ENCODE results near the gene TDRD1.

Gene TDRD1

GRCh38 chr10:114179747-114180146, 594 bp downstream of the TDRD1 start:
- no peak for DNase-seq

GRCh38 chr10:114180937-114181336, 1.8 kb downstream of the TDRD1 start:
- DNase-seq, result no peak

DNA sequence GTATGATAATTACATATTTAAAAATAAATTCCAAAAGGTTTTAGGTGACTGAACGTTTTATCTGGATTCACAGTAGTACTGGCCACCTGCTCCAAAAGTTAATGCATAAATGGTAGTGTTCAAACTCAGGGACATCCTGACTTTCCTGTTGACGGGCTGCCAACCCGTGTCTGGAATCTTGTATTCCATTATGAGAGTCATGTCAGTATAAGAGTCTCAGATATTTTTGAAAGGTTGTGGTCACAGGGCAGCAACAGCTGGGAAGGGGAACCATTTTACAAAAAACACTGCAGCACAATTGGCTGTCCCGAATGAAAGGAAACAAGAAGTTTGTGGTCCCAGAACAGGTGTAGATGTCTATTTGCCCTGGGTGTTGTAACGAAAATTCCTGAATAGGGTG, 2.8 kb downstream of the TDRD1 start:
- no peak for DNase-seq

GRCh38 chr10:114183563-114183962, 4.4 kb downstream of the TDRD1 start:
- no peak for DNase-seq

- DNase-seq, result no peak
These were observed 5.1 kb downstream of the TDRD1 start for GRCh38 chr10:114184276-114184675.

DNA sequence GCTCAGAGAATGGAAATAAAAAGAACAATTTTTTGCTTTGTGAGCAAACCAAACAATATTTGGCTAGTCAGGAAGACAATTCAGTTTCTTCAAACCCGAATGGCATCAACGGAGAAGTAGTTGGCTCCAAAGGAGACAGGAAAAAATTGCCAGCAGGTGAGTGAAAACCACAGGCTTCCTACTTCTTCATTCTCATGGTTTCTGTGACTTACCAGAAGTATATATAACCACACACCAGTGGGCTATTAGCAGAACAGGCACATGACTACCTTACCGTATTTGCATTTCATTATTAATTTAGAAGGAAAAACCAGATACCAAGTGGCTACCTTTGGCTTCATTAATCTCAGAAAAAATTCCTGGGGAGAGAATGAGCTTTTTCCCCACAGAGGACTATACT, 8.8 kb downstream of the TDRD1 start:
- DNase-seq, result no peak

DNA sequence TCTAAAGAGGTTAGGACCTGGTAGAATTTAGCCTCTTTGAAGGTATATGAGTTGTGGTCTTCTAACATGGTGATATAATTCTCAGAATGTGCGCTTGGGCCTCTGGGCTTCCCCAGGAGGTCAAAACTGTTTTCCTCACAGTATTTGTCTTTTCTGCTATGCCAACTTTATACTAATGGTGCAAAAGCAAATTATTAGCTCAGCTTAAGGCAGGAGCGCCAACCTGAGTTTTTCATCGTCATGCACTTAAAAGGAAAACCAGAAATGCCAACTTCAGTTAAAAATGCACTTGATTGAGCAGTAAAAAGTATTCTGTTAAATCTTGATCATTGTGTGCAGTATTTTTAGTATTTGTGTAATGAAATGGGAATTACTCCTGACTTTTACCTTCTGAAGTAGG, 9.7 kb downstream of the TDRD1 start:
- no peak for DNase-seq

DNA sequence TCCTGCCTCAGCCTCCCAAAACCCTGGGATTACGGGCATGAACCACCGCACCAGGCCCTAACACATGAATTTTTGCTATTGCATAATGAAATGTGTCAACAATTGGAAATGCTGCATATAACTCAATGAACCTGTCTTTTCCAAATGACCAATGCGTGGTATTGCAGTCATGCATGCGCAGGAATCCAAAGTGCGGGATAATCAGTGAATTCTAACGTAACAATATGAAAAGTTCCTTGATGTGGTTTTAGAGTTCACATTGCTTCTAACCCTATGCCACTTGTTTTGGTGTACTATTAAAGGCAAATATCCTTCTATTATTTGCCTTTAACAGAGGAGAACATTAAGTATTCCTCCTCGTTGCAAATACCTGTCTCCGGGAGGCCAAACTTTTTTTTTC, 10.5 kb downstream of the TDRD1 start:
- DNase-seq, result no peak

DNA sequence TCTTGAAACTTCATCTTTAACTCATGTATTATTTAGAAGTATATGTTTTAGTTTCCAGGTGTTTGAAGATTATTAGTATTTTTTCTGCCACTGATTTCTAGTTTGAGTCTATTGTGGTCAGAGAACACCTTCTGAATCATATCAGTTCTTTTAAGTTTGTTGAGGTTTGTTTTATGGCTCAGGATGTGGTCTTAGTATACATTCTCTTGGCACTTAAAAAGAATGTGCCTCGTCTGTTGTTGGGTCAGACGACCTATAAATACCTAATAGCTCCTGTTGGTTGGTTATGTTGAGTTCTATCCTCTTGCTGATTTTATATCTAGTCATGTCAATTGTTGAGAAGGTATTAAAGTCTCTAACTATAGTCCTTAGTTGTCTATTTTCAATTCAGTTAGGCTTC, 15.9 kb downstream of the TDRD1 start:
- DNase-seq, result no peak

- DNase-seq, result no peak
These were observed 20.1 kb downstream of the TDRD1 start for GRCh38 chr10:114199239-114199638.

DNA sequence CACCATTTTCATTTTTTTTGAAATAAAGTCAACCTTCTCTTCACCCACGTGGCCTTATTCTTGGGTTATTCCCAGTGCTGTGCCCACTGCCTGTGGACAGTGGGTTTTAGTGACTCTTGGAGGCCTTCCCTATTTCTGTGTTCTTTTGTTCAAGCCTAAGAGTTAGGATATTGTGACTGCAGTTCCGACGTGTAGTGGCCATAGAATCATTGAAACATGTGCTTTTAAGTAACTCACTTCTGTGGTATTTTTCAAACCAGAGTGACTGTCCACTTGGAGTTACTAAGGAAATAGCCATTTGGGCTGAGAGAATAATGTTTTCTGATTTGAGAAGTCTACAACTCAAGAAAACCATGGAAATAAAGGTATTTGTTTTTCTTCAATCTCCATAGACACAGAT, 23.7 kb downstream of the TDRD1 start:
- DNase-seq, result no peak

GRCh38 chr10:114206902-114207301, 27.7 kb downstream of the TDRD1 start:
- no peak for DNase-seq

DNA sequence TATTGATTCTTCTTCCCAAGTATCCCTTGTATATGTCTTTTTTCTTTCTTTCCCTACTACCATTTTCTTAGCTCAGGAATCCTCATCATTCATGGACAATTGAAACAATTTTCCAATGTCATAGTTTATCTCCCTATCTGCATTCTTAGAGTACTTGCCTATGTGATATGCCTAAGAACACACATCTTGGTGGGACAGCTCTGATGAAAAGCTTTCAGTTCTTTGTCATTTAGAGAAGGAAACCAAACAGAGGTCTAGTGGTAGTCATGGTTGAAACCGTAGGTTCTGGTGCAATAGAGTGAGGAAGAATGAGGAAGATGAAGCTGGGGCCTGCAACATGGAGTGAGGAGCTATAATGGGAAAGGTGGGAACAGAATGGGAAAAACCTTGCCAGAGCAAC, 28.2 kb downstream of the TDRD1 start:
- DNase-seq, result no peak

DNA sequence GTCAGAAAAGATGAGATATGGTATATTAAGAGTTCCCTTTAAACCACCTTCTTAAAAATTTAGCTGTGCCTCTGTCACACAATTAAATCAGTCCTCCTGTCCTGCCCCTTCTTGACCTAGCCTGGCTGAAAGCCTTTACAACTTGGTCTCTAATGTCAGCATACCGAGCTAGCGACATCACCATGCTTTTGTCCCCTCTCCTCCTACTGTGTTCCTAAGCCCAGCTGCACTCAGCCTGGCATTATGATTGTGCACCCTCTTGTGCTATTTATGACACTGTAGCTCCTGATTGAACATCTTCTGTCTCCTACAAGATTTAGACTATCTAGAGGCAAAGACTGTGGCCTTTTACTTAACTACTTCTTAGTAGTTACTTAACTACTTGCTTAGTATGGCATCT, 29.2 kb downstream of the TDRD1 start:
- no peak for DNase-seq

DNA sequence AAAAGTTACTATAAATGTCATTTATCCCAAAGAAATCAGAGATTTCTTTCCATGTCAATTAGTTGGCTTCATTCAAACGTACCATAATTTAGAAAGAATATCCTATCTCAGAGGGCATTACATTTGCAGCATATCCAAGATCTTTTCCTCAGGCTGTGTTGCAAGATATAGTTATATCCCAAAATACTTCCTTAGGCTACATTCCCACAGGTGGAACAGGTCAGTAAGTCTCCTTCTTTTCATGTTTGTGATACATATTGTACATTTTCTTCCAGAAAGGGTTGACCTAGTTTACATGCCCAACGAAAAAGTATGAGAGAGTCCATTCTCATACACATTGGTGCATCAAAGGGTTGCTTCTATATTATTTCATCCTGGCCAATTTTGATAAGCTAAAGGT, 33.0 kb downstream of the TDRD1 start:
- DNase-seq, result no peak

DNA sequence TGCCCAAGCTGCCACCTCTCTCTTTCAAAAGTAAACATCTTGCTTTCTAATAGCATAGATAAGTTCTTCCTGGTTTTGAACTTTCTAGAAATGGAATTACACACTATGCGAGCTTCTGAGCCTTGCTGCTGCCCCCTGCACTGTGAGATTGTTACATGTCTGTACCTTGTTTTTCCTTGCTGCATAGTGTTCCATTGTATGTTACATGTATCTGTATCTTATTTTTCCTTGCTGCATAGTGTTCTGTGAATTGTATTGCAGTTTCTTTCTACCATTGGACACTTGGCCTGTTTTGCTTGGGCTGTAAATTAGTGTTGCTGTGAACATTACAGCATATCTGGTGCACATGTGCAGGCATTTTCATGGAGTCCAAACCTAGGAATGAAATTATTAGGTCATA, 35.9 kb downstream of the TDRD1 start:
- no peak for DNase-seq

GRCh38 chr10:114220281-114220680, 41.1 kb downstream of the TDRD1 start:
- DNase-seq, result no peak

GRCh38 chr10:114221235-114221634, 42.1 kb downstream of the TDRD1 start:
- no peak for DNase-seq

DNA sequence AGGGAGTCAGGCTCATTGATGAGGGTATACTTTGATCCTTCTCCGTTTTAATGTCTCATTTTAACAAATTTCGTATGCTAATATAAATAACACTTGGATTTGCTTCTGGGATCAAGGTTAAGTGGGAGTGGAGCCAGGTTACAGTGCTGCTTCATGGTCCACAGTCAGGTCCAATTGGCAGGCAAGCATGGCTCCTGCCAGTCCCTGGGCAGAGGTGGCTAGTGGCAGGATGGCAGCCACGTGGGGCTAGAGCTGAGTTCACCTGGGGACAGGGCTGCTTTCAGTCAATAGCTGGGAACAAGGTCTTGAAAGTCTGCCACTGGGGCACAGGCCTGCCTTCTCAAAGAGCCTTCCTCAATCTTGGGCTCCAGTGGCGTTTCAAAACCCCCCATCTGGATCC, 43.9 kb downstream of the TDRD1 start:
- DNase-seq, result no peak

- DNase-seq, result no peak
These were observed 49.0 kb downstream of the TDRD1 start for GRCh38 chr10:114228156-114228555.

DNA sequence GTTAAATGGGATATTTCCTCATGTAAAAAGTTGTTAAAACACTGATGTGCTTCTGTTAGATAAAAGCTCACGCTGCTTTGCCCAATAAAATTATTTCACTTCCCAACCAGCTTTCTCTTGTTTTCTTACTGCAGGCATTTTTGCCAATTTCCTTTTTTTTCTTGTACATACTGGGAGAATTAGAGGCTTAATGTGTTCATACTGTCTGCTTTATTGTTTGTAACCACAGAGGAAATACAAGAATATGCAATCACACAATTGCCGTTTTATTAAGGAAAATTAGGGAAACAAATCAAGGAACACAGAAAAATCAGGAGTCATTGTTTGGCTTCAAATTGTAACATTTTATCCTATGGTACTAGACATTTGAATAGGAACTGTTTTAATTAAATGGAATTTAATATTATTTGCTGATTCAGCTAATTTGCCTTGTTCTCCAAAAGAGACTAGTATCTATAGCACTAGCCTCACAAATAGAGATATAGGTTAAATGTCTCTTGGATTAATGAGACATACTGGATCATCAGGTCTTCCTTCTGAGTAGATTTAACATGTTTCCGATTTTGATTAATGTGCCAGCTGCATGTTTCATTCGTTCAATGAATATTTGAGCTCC, 53.5 kb downstream of the TDRD1 start:
- DNase-seq, result no peak

GRCh38 chr10:114233482-114233881, 54.3 kb downstream of the TDRD1 start:
- DNase-seq, result no peak

GRCh38 chr10:114234132-114234531, 55.0 kb downstream of the TDRD1 start:
- DNase-seq, result no peak

DNA sequence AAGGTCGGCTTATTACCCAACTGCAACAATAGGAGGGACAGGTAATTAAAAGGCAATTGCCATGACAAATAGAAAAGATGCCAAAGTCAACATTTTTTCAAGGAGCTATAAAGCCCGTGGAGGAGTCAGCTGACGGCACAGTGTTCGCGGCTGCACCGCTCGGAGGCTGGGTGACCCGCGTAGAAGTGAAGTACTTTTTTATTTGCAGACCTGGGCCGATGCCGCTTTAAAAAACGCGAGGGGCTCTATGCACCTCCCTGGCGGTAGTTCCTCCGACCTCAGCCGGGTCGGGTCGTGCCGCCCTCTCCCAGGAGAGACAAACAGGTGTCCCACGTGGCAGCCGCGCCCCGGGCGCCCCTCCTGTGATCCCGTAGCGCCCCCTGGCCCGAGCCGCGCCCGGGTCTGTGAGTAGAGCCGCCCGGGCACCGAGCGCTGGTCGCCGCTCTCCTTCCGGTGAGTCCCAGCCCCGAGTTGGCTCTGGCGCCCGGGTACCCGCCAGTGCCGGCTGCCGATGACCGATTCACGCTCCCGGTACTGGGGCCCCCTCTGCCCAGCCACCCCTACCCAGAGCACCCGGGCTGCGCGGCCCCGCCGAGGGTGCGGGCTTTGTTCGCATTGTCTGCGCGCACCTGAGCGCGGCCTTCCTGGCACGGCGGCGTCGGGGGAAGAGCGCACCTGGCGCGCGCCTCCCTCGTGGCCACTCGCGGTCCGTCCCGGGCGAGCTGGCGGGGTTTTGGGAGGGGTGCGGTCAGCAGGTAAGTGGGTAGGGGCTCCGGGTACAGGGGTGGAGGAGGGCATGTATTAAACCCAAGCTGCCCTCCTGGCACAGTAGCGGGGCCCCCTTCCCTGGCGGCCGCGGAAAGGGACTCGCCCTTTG, 60.2 kb downstream of the TDRD1 start, which contains the start of gene VWA2:
VWA2 (plus strand) TSS at position 138 of the 877 bp plus-strand sequence. CDS start 9,460 bp downstream, outside the sequence.
- peak; percentile 54 for DNase-seq

DNA sequence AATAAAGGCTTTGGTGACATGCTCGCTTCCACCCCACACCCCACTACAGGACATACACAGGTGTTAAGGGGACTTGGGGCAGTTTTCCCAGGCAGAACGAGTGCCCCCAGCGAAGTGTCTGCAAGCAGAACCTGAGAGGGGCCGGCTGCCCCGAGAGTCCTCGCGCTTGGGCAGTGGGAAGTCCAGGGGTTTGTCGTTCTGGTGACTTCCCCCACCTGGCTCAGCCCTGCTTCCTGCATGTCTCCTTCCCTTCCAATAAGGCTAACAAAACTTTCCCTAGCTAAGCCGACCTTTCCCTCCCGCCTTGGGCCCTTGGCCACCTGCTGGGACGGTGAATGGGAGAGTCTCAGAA, 60.8 kb downstream of the TDRD1 start:
- DNase-seq, result no peak

All from NCI-H1092 (cell line).